Peyer's patch (tissue), 4 donors: ENCODE measurements around the gene CLBA1. TPM values are rescaled to one million over a fixed set of nuclear protein-coding genes. Genes with fewer than 3 reads are reported as not detected.

Source experiments
- DNase-seq, 3 donors: peaks; one replicate each; pipeline ENCODE4 v3.0.0-alpha.2; 2017 to 2019
- H3K27ac ChIP-seq, 4 donors: fragments of 200-600 bp; sonication (generic); one replicate each; pipeline ENCODE4 v1.5.1; 2016 to 2019
- H3K27me3 ChIP-seq, 2 donors: fragments of 200-600 bp; sonication (generic); one replicate each; pipeline ENCODE4 v1.5.1; 2019
- H3K36me3 ChIP-seq, 3 donors: fragments of 200-600 bp; sonication (generic); one replicate each; pipeline ENCODE4 v1.5.1; 2016 to 2019
- H3K4me1 ChIP-seq, 4 donors: fragments of 200-600 bp; sonication (generic); one replicate each; pipeline ENCODE4 v1.5.1; 2016 to 2019
- H3K4me3 ChIP-seq, 4 donors: fragments of 200-600 bp; sonication (generic); 1 replicate in 3 of 4; 2 replicates in 1 of 4; pipeline ENCODE4 v1.5.1; 2016 to 2019; ENCODE audit warnings: mild to moderate bottlenecking in 1 of 4
- H3K9me3 ChIP-seq, 4 donors: fragments of 200-600 bp; sonication (generic); one replicate each; pipeline ENCODE4 v1.5.1; 2016 to 2019; ENCODE audit warnings: mild to moderate bottlenecking in 1 of 4
- CTCF ChIP-seq, 6 experiments: fragments of 450-650 bp in 4 of 6; fragments of 200-600 bp in 2 of 6; sonication (generic) in 1 of 6; IDR thresholded peaks; one replicate each; pipeline ENCODE4 v1.5.1; 2017 to 2019; ENCODE audit warnings: antibody characterized with exemption in 6 of 6, mild to moderate bottlenecking in 3 of 6, moderate library complexity in 1 of 6
- POLR2A ChIP-seq, 2 donors: fragments of 450-650 bp; IDR thresholded peaks; one replicate each; pipeline ENCODE4 v1.5.1; 2017; ENCODE audit warnings: antibody characterized with exemption in 2 of 2, mild to moderate bottlenecking in 2 of 2, moderate library complexity in 2 of 2
- total RNA-seq, 4 donors: library from RNA; depleted of rRNA; stranded (reverse); fragments of >200 nt; gene quantifications; one replicate each; pipeline ENCODE4 v1.1.0, GENCODE V29; 2016

Gene CLBA1
- total RNA-seq, 4 donors from 2014 or later = 0.88 to 3.8 (median 2.8) TPM; not detected in 1

GRCh38 chr14:104977008-104977680 lies 8.4 kb upstream of the CLBA1 start:
- DNase-seq = peak in 1 of 3 donors; percentile 53
- H3K4me3 ChIP-seq = peak overlapping the region in 3 of 4 donors; percentile 48 to 67 (median 54)
- no peaks in the 10 kb centered on the region for H3K9me3 ChIP-seq
- H3K36me3 ChIP-seq = no peaks in the 10 kb centered on the region
- no peak for TF ChIP-seq POLR2A (IDR thresholded peaks at IDR 0.05)
- TF ChIP-seq CTCF (IDR thresholded peaks at IDR 0.05) = no peak
- peaks cover 4 to 59% (median 17%) of the 10 kb centered on the region in 4 donors for H3K4me1 ChIP-seq
- H3K27ac ChIP-seq = no peak overlapping the region
- no peaks in the 10 kb centered on the region for H3K27me3 ChIP-seq

GRCh38 chr14:104977681-104978653 lies 7.6 kb upstream of the CLBA1 start, which contains the start of gene AHNAK2:
Gene AHNAK2 (minus strand): TSS chr14:104978374. CDS start chr14:104978237, 137 bp downstream.
- Histone ChIP-seq H3K9me3 (no peaks in the 10 kb centered on the region), H3K4me3 (peak within 1 kb of the TSS; percentile 19 to 67 (median 51)), H3K27ac (peak within 1 kb of the TSS in 1 of 4 donors; percentile 0), H3K4me1 (peaks cover 1 to 51% (median 17%) of the 10 kb centered on the region in 4 donors), H3K36me3 (no peaks in the 10 kb centered on the region), H3K27me3 (no peaks in the 10 kb centered on the region)
- DNase-seq = peak in 2 of 3 donors; percentile 77 to 87
- no peak for TF ChIP-seq CTCF (IDR thresholded peaks at IDR 0.05)
- TF ChIP-seq POLR2A (IDR thresholded peaks at IDR 0.05) = no peak

- Histone ChIP-seq H3K4me3 (peak overlapping the region in 3 of 4 donors; percentile 48 to 67 (median 54)), H3K27me3 (no peaks in the 10 kb centered on the region), H3K36me3 (no peaks in the 10 kb centered on the region), H3K9me3 (no peaks in the 10 kb centered on the region), H3K4me1 (peaks cover 0 to 40% (median 17%) of the 10 kb centered on the region in 4 donors), H3K27ac (peak overlapping the region in 1 of 4 donors; percentile 0)
- TF ChIP-seq CTCF (IDR thresholded peaks at IDR 0.05) = no peak
- no peak for TF ChIP-seq POLR2A (IDR thresholded peaks at IDR 0.05)
- peak in 1 of 3 donors; percentile 50 for DNase-seq
Observed at GRCh38 chr14:104978746-104979691, 6.6 kb upstream of the CLBA1 start.

- Histone ChIP-seq H3K4me1 (peaks cover 0 to 31% (median 17%) of the 10 kb centered on the region in 4 donors), H3K4me3 (no peak overlapping the region), H3K9me3 (no peaks in the 10 kb centered on the region), H3K36me3 (no peaks in the 10 kb centered on the region), H3K27me3 (no peaks in the 10 kb centered on the region), H3K27ac (peak overlapping the region in 1 of 4 donors; percentile 37)
- TF ChIP-seq CTCF (IDR thresholded peaks at IDR 0.05) (no peak), POLR2A (IDR thresholded peaks at IDR 0.05) (no peak)
- DNase-seq = peak in 1 of 3 donors; percentile 55
Observed at GRCh38 chr14:104979758-104980610, 5.6 kb upstream of the CLBA1 start.
